ENCODE measurements around the gene FGFR2. TPM values are rescaled to one million over a fixed set of nuclear protein-coding genes. Genes with fewer than 3 reads are reported as not detected.

FGFR2 gene
- total RNA-seq, 1 experiment from 2014 or later, result 19.7 TPM

DNA sequence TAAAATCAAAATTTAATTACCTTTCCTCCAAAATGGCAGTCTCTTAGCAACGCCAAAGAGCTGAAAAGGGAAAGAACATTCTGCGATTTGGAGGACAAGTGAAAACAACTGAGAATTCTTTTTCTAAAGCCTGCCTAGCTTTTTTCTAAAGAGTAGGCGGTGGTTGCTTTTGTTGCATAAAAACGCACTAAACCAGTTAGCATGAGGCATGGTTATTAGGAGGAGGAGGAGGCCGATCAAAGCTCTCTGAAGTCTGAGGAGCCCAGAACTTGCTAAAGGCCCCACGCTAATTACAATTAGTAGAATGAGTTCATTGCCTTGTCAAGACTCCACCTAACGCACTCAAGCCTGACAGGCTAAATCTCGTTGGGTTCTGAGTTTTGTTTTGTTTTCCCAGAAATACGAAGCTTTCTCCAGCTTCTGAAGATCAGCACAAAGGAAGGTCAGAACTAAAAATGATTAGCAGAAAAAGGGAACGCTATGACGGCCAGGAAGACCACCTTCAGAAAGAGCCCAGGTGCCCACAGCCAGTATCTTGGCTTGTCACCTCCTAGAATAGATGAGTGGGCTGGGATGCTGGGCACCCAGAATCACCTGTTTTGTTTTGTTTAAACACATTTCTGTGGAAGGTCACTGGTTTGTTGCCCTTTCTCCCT is 72.0 kb downstream of the FGFR2 start:
- Histone ChIP-seq H3K4me1 (ENCODE audit: control insufficient read depth in 1 of 2, insufficient read depth in 2 of 2, low read length in 2 of 2) (no peaks in the 10 kb centered on the region), H3K4me3 (replicated peaks in 1 of 2; ENCODE audit: low read depth in 1 of 2, low read length in 2 of 2) (no peak overlapping the region), H3K27ac (ENCODE audit: low read depth, low read length) (no peak overlapping the region), H3K9me3 (ENCODE audit: control insufficient read depth in 1 of 2, insufficient read depth in 1 of 2, low read depth in 1 of 2, low read length in 2 of 2) (no peaks in the 10 kb centered on the region), H3K79me2 (ENCODE audit: insufficient read depth, low read length) (no peaks in the 10 kb centered on the region), H3K9ac (ENCODE audit: low read length) (no peak overlapping the region), H3K9me2 (ENCODE audit: insufficient read depth) (no peaks in the 10 kb centered on the region), H3K36me3 (ENCODE audit: control insufficient read depth in 1 of 2, insufficient read depth in 2 of 2, low read length in 2 of 2) (no peaks in the 10 kb centered on the region), H2AFZ (ENCODE audit: low read depth, low read length, poor library complexity, severe bottlenecking) (no peak overlapping the region), H4K20me1 (ENCODE audit: insufficient read depth) (no peaks in the 10 kb centered on the region), H3K27me3 (ENCODE audit: insufficient read depth, low read length) (no peaks in the 10 kb centered on the region), H3K4me2 (ENCODE audit: low read length) (no peak overlapping the region)
- CTCF ChIA-PET, result no interaction called here
- intact Hi-C loops (cut with micrococcal nuclease), result no loop called here
- no peak for DNase-seq (ENCODE audit: low read depth, low spot score)
- ATAC-seq, result no peak
- RAD21 ChIA-PET (ENCODE audit: low non-redundant PET in 1 of 2, low total read pairs in 2 of 2, uncharacterized antibody in 2 of 2, unreplicated experiment in 2 of 2), result no interaction called here
- BruUV-seq (replicated peaks), result no TSS peak
- TF ChIP-seq EZH2 (IDR thresholded peaks at IDR 0.05) (no peak), TCF7L2 (IDR thresholded peaks at IDR 0.05; ENCODE audit: borderline replicate concordance, extremely low read depth, insufficient read depth, insufficient read length) (no peak), CBX3 (IDR thresholded peaks at IDR 0.05; ENCODE audit: low read depth) (no peak), EGR1 (IDR thresholded peaks at IDR 0.05; ENCODE audit: low read depth) (no peak), CEBPB (IDR thresholded peaks at IDR 0.05; ENCODE audit: low read depth) (no peak), YY1 (IDR thresholded peaks at IDR 0.05; ENCODE audit: extremely low read depth, insufficient replicate concordance, low read depth, low read length) (no peak), EZH2phosphoT487 (IDR thresholded peaks at IDR 0.05; ENCODE audit: borderline replicate concordance) (no peak), ELF1 (IDR thresholded peaks at IDR 0.05; ENCODE audit: borderline replicate concordance, low read depth) (no peak), JUND (IDR thresholded peaks at IDR 0.05) (no peak), SRF (IDR thresholded peaks at IDR 0.05; ENCODE audit: low read depth) (no peak), SP1 (IDR thresholded peaks at IDR 0.05; ENCODE audit: low read depth) (no peak), SIN3A (IDR thresholded peaks at IDR 0.05; ENCODE audit: low read depth) (no peak), FOSL1 (IDR thresholded peaks at IDR 0.05; ENCODE audit: low read depth) (no peak), ZFX (IDR thresholded peaks at IDR 0.05) (no peak)
- TF ChIP-seq, protein P1, sequence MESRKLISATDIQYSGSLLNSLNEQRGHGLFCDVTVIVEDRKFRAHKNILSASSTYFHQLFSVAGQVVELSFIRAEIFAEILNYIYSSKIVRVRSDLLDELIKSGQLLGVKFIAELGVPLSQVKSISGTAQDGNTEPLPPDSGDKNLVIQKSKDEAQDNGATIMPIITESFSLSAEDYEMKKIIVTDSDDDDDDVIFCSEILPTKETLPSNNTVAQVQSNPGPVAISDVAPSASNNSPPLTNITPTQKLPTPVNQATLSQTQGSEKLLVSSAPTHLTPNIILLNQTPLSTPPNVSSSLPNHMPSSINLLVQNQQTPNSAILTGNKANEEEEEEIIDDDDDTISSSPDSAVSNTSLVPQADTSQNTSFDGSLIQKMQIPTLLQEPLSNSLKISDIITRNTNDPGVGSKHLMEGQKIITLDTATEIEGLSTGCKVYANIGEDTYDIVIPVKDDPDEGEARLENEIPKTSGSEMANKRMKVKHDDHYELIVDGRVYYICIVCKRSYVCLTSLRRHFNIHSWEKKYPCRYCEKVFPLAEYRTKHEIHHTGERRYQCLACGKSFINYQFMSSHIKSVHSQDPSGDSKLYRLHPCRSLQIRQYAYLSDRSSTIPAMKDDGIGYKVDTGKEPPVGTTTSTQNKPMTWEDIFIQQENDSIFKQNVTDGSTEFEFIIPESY (IDR thresholded peaks at IDR 0.05; ENCODE audit: extremely low read depth, insufficient replicate concordance, low read length), result no peak
- TF ChIP-seq, protein P2, sequence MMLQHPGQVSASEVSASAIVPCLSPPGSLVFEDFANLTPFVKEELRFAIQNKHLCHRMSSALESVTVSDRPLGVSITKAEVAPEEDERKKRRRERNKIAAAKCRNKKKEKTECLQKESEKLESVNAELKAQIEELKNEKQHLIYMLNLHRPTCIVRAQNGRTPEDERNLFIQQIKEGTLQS (IDR thresholded peaks at IDR 0.05), result no peak
- TF ChIP-seq, protein P3, sequence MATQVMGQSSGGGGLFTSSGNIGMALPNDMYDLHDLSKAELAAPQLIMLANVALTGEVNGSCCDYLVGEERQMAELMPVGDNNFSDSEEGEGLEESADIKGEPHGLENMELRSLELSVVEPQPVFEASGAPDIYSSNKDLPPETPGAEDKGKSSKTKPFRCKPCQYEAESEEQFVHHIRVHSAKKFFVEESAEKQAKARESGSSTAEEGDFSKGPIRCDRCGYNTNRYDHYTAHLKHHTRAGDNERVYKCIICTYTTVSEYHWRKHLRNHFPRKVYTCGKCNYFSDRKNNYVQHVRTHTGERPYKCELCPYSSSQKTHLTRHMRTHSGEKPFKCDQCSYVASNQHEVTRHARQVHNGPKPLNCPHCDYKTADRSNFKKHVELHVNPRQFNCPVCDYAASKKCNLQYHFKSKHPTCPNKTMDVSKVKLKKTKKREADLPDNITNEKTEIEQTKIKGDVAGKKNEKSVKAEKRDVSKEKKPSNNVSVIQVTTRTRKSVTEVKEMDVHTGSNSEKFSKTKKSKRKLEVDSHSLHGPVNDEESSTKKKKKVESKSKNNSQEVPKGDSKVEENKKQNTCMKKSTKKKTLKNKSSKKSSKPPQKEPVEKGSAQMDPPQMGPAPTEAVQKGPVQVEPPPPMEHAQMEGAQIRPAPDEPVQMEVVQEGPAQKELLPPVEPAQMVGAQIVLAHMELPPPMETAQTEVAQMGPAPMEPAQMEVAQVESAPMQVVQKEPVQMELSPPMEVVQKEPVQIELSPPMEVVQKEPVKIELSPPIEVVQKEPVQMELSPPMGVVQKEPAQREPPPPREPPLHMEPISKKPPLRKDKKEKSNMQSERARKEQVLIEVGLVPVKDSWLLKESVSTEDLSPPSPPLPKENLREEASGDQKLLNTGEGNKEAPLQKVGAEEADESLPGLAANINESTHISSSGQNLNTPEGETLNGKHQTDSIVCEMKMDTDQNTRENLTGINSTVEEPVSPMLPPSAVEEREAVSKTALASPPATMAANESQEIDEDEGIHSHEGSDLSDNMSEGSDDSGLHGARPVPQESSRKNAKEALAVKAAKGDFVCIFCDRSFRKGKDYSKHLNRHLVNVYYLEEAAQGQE (IDR thresholded peaks at IDR 0.05; ENCODE audit: low read depth), result no peak
- TF ChIP-seq, protein P4, sequence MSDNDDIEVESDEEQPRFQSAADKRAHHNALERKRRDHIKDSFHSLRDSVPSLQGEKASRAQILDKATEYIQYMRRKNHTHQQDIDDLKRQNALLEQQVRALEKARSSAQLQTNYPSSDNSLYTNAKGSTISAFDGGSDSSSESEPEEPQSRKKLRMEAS (IDR thresholded peaks at IDR 0.05), result no peak
- POLR2A ChIA-PET, result no interaction called here
